Epithelial cell of esophagus (primary cell): ENCODE data around the gene CACNA1A.
"Not testable (repeated sequence)": the region's sequence is repeated elsewhere in the genome, so short reads cannot be mapped to it uniquely, and the experiment has no call there.

Source experiments
- DNase-seq: peaks from one replicate; pipeline ENCODE4 v3.0.0; 2010; ENCODE audit warnings: low read depth
- H3K4me3 ChIP-seq: 2 replicates; pipeline ENCODE4 v1.5.1; 2011; ENCODE audit warnings: mild to moderate bottlenecking, low read length, control low read depth
- CTCF ChIP-seq: IDR thresholded peaks from 2 replicates; pipeline ENCODE4 v1.5.1; 2011; ENCODE audit warnings: low read depth, mild to moderate bottlenecking, low read length, control low read depth, inconsistent platforms; ENCODE audit not compliant: insufficient read depth; ENCODE audit errors: missing control alignments

The CACNA1A gene

DNA sequence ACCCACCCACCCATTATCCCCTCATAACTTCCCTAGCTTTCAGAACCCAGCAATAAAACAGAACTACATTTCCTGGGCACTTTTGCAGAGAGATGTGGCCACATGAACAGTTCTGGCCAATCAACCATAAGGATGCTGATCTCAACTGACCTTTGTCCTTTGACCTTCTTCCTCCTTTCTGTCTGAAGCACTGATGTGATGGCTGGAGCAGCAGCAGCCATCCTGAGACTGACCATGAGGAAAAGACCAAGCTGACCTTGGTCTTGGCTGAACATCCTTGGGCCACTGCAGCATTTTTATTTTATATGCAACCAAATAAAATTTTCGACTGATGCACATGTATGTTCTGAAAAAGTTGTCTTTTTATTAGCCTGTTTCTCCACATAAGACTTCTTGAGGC is 33.1 kb upstream of the CACNA1A start:
- no peak overlapping the region for H3K4me3 ChIP-seq
- TF ChIP-seq CTCF: no peak
- no peak for DNase-seq

DNA sequence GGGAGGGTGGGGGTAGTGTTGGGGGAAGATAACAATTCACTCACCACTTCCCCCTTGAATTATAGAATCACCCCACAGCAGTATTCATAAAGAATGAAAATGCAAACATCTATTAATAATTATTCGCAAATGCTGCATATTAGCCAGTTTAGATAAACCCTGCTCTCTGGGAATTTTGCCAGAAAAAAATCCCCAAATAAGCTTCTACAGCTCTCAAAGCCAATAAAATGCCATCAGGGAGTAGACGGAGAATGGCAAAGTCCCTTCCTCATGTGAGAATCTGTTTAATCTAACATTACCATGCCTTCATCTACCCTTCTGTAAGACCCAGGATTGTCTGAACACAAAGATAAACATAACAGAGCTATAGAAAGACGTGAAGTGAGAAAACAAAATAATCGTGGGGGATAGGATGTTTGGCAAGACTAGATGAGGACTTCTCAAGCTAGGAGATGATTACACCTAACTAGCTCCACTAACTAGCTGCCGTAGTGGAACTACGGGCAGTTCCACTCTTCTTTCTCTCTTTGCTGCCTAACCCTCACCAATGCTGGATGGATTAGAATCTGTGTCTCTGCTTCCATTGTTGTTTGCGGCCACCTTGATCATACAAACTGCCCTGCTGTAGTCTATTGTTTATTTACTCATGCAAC is 32.4 kb upstream of the CACNA1A start:
- TF ChIP-seq CTCF: no peak
- no peak for DNase-seq
- H3K4me3 ChIP-seq: no peak overlapping the region

DNA sequence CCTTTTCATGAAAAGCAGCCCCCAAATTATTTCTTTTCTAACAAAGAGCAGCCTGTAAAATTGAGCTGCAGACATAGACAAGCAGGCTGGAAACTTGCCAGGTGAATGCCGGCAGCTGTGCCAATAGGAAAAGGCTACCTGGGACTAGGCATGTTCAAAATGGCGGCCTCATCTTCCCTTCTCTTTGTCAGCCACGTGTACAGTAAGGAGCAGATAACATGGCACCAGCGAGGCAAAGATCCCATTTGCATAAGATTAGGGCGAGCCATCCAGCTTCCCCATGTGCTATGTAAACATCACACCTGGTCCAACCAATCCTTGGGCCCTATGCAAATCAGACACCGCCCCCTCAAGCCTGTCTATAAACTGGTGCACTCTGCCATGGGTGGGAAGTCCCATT is 31.2 kb upstream of the CACNA1A start:
- TF ChIP-seq CTCF: no peak
- no peak overlapping the region for H3K4me3 ChIP-seq
- no peak for DNase-seq

DNA sequence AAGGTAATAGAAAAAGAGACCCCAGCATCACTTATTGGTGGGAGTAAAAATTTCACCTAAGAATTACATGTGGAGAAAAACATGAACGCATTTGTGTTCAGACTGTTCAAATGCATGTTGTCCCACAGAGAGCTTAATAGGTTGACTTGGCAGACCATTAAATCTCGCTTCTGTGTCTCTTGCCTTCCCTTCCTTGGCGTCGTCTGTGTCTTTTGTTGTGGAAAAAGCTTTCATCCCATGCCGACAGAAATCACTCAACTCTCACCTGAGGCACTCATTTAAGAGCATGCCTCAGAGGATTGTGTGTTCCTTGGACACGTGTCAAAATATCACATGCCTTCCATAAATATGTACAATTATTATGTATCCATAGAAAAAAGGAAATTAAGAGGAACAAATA is 24.4 kb upstream of the CACNA1A start:
- DNase-seq: no peak
- TF ChIP-seq CTCF: no peak
- no peak overlapping the region for H3K4me3 ChIP-seq

- not testable (repeated sequence) for H3K4me3 ChIP-seq, DNase-seq
Observed at GRCh38 chr19:13529721-13530120, 23.4 kb upstream of the CACNA1A start.

- no peak overlapping the region for H3K4me3 ChIP-seq
- TF ChIP-seq CTCF: no peak
- DNase-seq: no peak
Observed at GRCh38 chr19:13526552-13526951, 20.3 kb upstream of the CACNA1A start.

- TF ChIP-seq CTCF: no peak
- no peak overlapping the region for H3K4me3 ChIP-seq
- no peak for DNase-seq
Observed at GRCh38 chr19:13521066-13521465, 14.8 kb upstream of the CACNA1A start.
